Measurements from ENCODE around the gene PLLP.

The PLLP gene

GRCh38 chr16:57314161-57314785, 29.8 kb upstream of the PLLP start:
- Histone ChIP-seq H3K27me3 (ENCODE audit: low read depth, low read length) (no peaks in the 10 kb centered on the region), H3K4me3 (ENCODE audit: low read depth in 1 of 2, low read length in 2 of 2) (no peak overlapping the region), H3K9me3 (ENCODE audit: control insufficient read depth in 1 of 2, low read length in 2 of 2) (no peaks in the 10 kb centered on the region), H3K27ac (ENCODE audit: low read length) (no peak overlapping the region), H3K36me3 (ENCODE audit: control insufficient read depth in 1 of 2, insufficient read depth in 2 of 2, low read length in 2 of 2) (no peaks in the 10 kb centered on the region), H3K4me1 (ENCODE audit: control insufficient read depth in 1 of 2, insufficient read depth in 2 of 2, low read length in 2 of 2) (peaks cover 6 to 14% of the 10 kb centered on the region in 2 donors)

- H3K27me3 ChIP-seq (ENCODE audit: low read depth, low read length) = no peaks in the 10 kb centered on the region
- H3K9me3 ChIP-seq (ENCODE audit: control insufficient read depth in 1 of 2, low read length in 2 of 2) = no peaks in the 10 kb centered on the region
- H3K36me3 ChIP-seq (ENCODE audit: control insufficient read depth in 1 of 2, insufficient read depth in 2 of 2, low read length in 2 of 2) = no peaks in the 10 kb centered on the region
- no peak overlapping the region for H3K27ac ChIP-seq (ENCODE audit: low read length)
- no peak overlapping the region for H3K4me3 ChIP-seq (ENCODE audit: low read depth in 1 of 2, low read length in 2 of 2)
- H3K4me1 ChIP-seq (ENCODE audit: control insufficient read depth in 1 of 2, insufficient read depth in 2 of 2, low read length in 2 of 2) = peaks cover 6 to 14% of the 10 kb centered on the region in 2 donors
These were observed 29.0 kb upstream of the PLLP start for GRCh38 chr16:57313509-57313908.

GRCh38 chr16:57310801-57311200, 26.3 kb upstream of the PLLP start:
- H3K4me1 ChIP-seq (ENCODE audit: control insufficient read depth in 1 of 2, insufficient read depth in 2 of 2, low read length in 2 of 2) = no peaks in the 10 kb centered on the region
- no peaks in the 10 kb centered on the region for H3K36me3 ChIP-seq (ENCODE audit: control insufficient read depth in 1 of 2, insufficient read depth in 2 of 2, low read length in 2 of 2)
- H3K4me3 ChIP-seq (ENCODE audit: low read depth in 1 of 2, low read length in 2 of 2) = no peak overlapping the region
- no peaks in the 10 kb centered on the region for H3K27me3 ChIP-seq (ENCODE audit: low read depth, low read length)
- no peaks in the 10 kb centered on the region for H3K9me3 ChIP-seq (ENCODE audit: control insufficient read depth in 1 of 2, low read length in 2 of 2)
- no peak overlapping the region for H3K27ac ChIP-seq (ENCODE audit: low read length)

GRCh38 chr16:57308041-57308440, 23.6 kb upstream of the PLLP start:
- H3K9me3 ChIP-seq (ENCODE audit: control insufficient read depth in 1 of 2, low read length in 2 of 2) = no peaks in the 10 kb centered on the region
- H3K4me1 ChIP-seq (ENCODE audit: control insufficient read depth in 1 of 2, insufficient read depth in 2 of 2, low read length in 2 of 2) = no peaks in the 10 kb centered on the region
- H3K27me3 ChIP-seq (ENCODE audit: low read depth, low read length) = no peaks in the 10 kb centered on the region
- no peak overlapping the region for H3K27ac ChIP-seq (ENCODE audit: low read length)
- no peaks in the 10 kb centered on the region for H3K36me3 ChIP-seq (ENCODE audit: control insufficient read depth in 1 of 2, insufficient read depth in 2 of 2, low read length in 2 of 2)
- no peak overlapping the region for H3K4me3 ChIP-seq (ENCODE audit: low read depth in 1 of 2, low read length in 2 of 2)

GRCh38 chr16:57307365-57307764, 22.9 kb upstream of the PLLP start:
- Histone ChIP-seq H3K36me3 (ENCODE audit: control insufficient read depth in 1 of 2, insufficient read depth in 2 of 2, low read length in 2 of 2) (no peaks in the 10 kb centered on the region), H3K4me1 (ENCODE audit: control insufficient read depth in 1 of 2, insufficient read depth in 2 of 2, low read length in 2 of 2) (no peaks in the 10 kb centered on the region), H3K4me3 (ENCODE audit: low read depth in 1 of 2, low read length in 2 of 2) (no peak overlapping the region), H3K27me3 (ENCODE audit: low read depth, low read length) (no peaks in the 10 kb centered on the region), H3K9me3 (ENCODE audit: control insufficient read depth in 1 of 2, low read length in 2 of 2) (no peaks in the 10 kb centered on the region), H3K27ac (ENCODE audit: low read length) (no peak overlapping the region)

- no peak overlapping the region for H3K27ac ChIP-seq (ENCODE audit: low read length)
These were observed 22.3 kb upstream of the PLLP start for GRCh38 chr16:57306676-57307341.

GRCh38 chr16:57305159-57305811, 20.8 kb upstream of the PLLP start:
- no peaks in the 10 kb centered on the region for H3K9me3 ChIP-seq (ENCODE audit: control insufficient read depth in 1 of 2, low read length in 2 of 2)
- H3K4me1 ChIP-seq (ENCODE audit: control insufficient read depth in 1 of 2, insufficient read depth in 2 of 2, low read length in 2 of 2) = peaks cover 0 to 7% of the 10 kb centered on the region in 2 donors
- no peak overlapping the region for H3K27ac ChIP-seq (ENCODE audit: low read length)
- no peak overlapping the region for H3K4me3 ChIP-seq (ENCODE audit: low read depth in 1 of 2, low read length in 2 of 2)
- no peaks in the 10 kb centered on the region for H3K36me3 ChIP-seq (ENCODE audit: control insufficient read depth in 1 of 2, insufficient read depth in 2 of 2, low read length in 2 of 2)
- no peaks in the 10 kb centered on the region for H3K27me3 ChIP-seq (ENCODE audit: low read depth, low read length)

More at GRCh38 chr16:57306676-57307341, 22.3 kb upstream of the PLLP start:
- no peaks in the 10 kb centered on the region for H3K4me1 ChIP-seq (ENCODE audit: control insufficient read depth in 1 of 2, insufficient read depth in 2 of 2, low read length in 2 of 2)
- no peaks in the 10 kb centered on the region for H3K27me3 ChIP-seq (ENCODE audit: low read depth, low read length)
- no peaks in the 10 kb centered on the region for H3K9me3 ChIP-seq (ENCODE audit: control insufficient read depth in 1 of 2, low read length in 2 of 2)
- H3K36me3 ChIP-seq (ENCODE audit: control insufficient read depth in 1 of 2, insufficient read depth in 2 of 2, low read length in 2 of 2) = no peaks in the 10 kb centered on the region
- H3K4me3 ChIP-seq (ENCODE audit: low read depth in 1 of 2, low read length in 2 of 2) = no peak overlapping the region

- Histone ChIP-seq H3K9me3 (ENCODE audit: control insufficient read depth in 1 of 2, low read length in 2 of 2) (no peaks in the 10 kb centered on the region), H3K36me3 (ENCODE audit: control insufficient read depth in 1 of 2, insufficient read depth in 2 of 2, low read length in 2 of 2) (no peaks in the 10 kb centered on the region), H3K27ac (ENCODE audit: low read length) (no peak overlapping the region), H3K27me3 (ENCODE audit: low read depth, low read length) (no peaks in the 10 kb centered on the region), H3K4me1 (ENCODE audit: control insufficient read depth in 1 of 2, insufficient read depth in 2 of 2, low read length in 2 of 2) (peaks cover 0 to 7% of the 10 kb centered on the region in 2 donors), H3K4me3 (ENCODE audit: low read depth in 1 of 2, low read length in 2 of 2) (no peak overlapping the region)
These were observed 19.9 kb upstream of the PLLP start for GRCh38 chr16:57304169-57305061.

GRCh38 chr16:57303910-57304168, 19.4 kb upstream of the PLLP start:
- Histone ChIP-seq H3K27me3 (ENCODE audit: low read depth, low read length) (no peaks in the 10 kb centered on the region), H3K36me3 (ENCODE audit: control insufficient read depth in 1 of 2, insufficient read depth in 2 of 2, low read length in 2 of 2) (no peaks in the 10 kb centered on the region), H3K4me1 (ENCODE audit: control insufficient read depth in 1 of 2, insufficient read depth in 2 of 2, low read length in 2 of 2) (peaks cover 0 to 12% of the 10 kb centered on the region in 2 donors), H3K4me3 (ENCODE audit: low read depth in 1 of 2, low read length in 2 of 2) (no peak overlapping the region), H3K27ac (ENCODE audit: low read length) (no peak overlapping the region), H3K9me3 (ENCODE audit: control insufficient read depth in 1 of 2, low read length in 2 of 2) (no peaks in the 10 kb centered on the region)

- Histone ChIP-seq H3K9me3 (ENCODE audit: control insufficient read depth in 1 of 2, low read length in 2 of 2) (no peaks in the 10 kb centered on the region), H3K4me1 (ENCODE audit: control insufficient read depth in 1 of 2, insufficient read depth in 2 of 2, low read length in 2 of 2) (peaks cover 0 to 13% of the 10 kb centered on the region in 2 donors), H3K36me3 (ENCODE audit: control insufficient read depth in 1 of 2, insufficient read depth in 2 of 2, low read length in 2 of 2) (no peaks in the 10 kb centered on the region), H3K4me3 (ENCODE audit: low read depth in 1 of 2, low read length in 2 of 2) (no peak overlapping the region), H3K27me3 (ENCODE audit: low read depth, low read length) (no peaks in the 10 kb centered on the region), H3K27ac (ENCODE audit: low read length) (no peak overlapping the region)
These were observed 18.8 kb upstream of the PLLP start for GRCh38 chr16:57303021-57303909.
